SK-N-SH treated with all-trans-retinoic acid at 6 μM for 48 hours (cell line): ENCODE data around the gene TSNAXIP1.

Source experiments
- ARNTL ChIP-seq: fragments of 450-650 bp; formaldehyde crosslinking; IDR thresholded peaks from 2 replicates; pipeline ENCODE4 v1.5.0; 2020; ENCODE audit warnings: low read depth, mild to moderate bottlenecking, moderate library complexity, borderline replicate concordance
- BACH2 ChIP-seq: fragments of 250-450 bp; sonication (Bioruptor Pico); IDR thresholded peaks from 2 replicates; pipeline ENCODE4 v1.9.0; 2021; ENCODE audit warnings: mild to moderate bottlenecking, borderline replicate concordance
- ESRRG ChIP-seq: fragments of 250-450 bp; sonication (Bioruptor Pico); IDR thresholded peaks from 2 replicates; pipeline ENCODE4 v1.6.1; 2021; ENCODE audit warnings: mild to moderate bottlenecking
- GLIS3 ChIP-seq: fragments of 250-450 bp; sonication (Bioruptor Pico); IDR thresholded peaks from 2 replicates; pipeline ENCODE4 v1.5.0; 2020; ENCODE audit warnings: mild to moderate bottlenecking, moderate library complexity
- ISL1 ChIP-seq: fragments of 250-450 bp; sonication (Bioruptor Pico); IDR thresholded peaks from 2 replicates; pipeline ENCODE4 v2.1.2; 2022; ENCODE audit warnings: mild to moderate bottlenecking, moderate library complexity
- TOX ChIP-seq: fragments of 250-450 bp; sonication (Bioruptor Pico); IDR thresholded peaks from 2 replicates; pipeline ENCODE4 v1.8.0; 2021; ENCODE audit warnings: mild to moderate bottlenecking, moderate library complexity, borderline replicate concordance
- ZNF8 ChIP-seq: fragments of 450-650 bp; formaldehyde crosslinking; IDR thresholded peaks from 2 replicates; pipeline ENCODE4 v1.5.0; 2020; ENCODE audit warnings: mild to moderate bottlenecking, moderate library complexity
- TF ChIP-seq, protein P1 (sequence below): fragments of 250-450 bp; sonication (Bioruptor Pico); IDR thresholded peaks from 2 replicates; pipeline ENCODE4 v1.8.0; 2020; ENCODE audit warnings: mild to moderate bottlenecking, moderate library complexity, borderline replicate concordance
- TF ChIP-seq, protein P2 (sequence below): fragments of 250-450 bp; sonication (Bioruptor Pico); IDR thresholded peaks from 2 replicates; pipeline ENCODE4 v1.5.0; 2020; ENCODE audit warnings: mild to moderate bottlenecking, moderate library complexity

DNA sequence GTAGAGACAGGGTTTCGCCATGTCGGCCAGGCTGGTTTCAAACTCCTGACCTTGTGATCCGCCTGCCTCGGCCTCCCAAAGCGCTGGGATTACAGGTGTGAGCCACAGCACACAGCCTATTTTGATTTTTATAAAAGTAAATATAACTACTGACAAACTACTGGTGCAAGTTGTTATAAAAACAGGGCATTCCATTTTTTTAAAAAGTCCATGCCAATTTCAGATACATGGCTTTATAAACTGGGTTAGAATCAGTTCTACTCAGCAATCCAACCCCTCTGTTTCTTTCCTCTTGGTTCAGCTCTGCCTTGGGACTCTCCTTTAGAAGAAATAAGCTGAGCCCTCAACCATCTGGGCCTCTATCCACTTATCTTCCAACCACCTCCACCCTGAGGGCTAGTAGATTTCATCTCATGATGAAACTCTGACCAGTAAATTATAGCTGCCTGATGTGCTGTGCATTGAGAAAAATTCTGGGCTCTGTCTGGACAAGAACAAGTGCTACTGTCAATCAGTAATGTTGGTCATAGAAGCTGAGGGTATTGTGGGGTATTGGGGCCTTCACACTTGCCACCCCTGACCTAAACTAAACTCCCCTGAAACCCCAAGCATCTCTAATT, 10.5 kb upstream of the TSNAXIP1 start:
- no peak for TF ChIP-seq TOX (CRISPR knock-in tag)
- no peak for TF ChIP-seq ESRRG (CRISPR knock-in tag)
- TF ChIP-seq GLIS3 = no peak
- TF ChIP-seq ZNF8 (CRISPR knock-in tag) = no peak
- TF ChIP-seq, protein P1, sequence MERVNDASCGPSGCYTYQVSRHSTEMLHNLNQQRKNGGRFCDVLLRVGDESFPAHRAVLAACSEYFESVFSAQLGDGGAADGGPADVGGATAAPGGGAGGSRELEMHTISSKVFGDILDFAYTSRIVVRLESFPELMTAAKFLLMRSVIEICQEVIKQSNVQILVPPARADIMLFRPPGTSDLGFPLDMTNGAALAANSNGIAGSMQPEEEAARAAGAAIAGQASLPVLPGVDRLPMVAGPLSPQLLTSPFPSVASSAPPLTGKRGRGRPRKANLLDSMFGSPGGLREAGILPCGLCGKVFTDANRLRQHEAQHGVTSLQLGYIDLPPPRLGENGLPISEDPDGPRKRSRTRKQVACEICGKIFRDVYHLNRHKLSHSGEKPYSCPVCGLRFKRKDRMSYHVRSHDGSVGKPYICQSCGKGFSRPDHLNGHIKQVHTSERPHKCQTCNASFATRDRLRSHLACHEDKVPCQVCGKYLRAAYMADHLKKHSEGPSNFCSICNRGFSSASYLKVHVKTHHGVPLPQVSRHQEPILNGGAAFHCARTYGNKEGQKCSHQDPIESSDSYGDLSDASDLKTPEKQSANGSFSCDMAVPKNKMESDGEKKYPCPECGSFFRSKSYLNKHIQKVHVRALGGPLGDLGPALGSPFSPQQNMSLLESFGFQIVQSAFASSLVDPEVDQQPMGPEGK (CRISPR knock-in tag) = no peak
- no peak for TF ChIP-seq ARNTL (CRISPR knock-in tag)
- no peak for TF ChIP-seq BACH2 (CRISPR knock-in tag)
- TF ChIP-seq, protein P2, sequence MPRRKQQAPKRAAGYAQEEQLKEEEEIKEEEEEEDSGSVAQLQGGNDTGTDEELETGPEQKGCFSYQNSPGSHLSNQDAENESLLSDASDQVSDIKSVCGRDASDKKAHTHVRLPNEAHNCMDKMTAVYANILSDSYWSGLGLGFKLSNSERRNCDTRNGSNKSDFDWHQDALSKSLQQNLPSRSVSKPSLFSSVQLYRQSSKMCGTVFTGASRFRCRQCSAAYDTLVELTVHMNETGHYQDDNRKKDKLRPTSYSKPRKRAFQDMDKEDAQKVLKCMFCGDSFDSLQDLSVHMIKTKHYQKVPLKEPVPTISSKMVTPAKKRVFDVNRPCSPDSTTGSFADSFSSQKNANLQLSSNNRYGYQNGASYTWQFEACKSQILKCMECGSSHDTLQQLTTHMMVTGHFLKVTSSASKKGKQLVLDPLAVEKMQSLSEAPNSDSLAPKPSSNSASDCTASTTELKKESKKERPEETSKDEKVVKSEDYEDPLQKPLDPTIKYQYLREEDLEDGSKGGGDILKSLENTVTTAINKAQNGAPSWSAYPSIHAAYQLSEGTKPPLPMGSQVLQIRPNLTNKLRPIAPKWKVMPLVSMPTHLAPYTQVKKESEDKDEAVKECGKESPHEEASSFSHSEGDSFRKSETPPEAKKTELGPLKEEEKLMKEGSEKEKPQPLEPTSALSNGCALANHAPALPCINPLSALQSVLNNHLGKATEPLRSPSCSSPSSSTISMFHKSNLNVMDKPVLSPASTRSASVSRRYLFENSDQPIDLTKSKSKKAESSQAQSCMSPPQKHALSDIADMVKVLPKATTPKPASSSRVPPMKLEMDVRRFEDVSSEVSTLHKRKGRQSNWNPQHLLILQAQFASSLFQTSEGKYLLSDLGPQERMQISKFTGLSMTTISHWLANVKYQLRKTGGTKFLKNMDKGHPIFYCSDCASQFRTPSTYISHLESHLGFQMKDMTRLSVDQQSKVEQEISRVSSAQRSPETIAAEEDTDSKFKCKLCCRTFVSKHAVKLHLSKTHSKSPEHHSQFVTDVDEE (CRISPR knock-in tag) = no peak
- TF ChIP-seq ISL1 (CRISPR knock-in tag) = no peak
